ENCODE data around the gene EXOC4. TPM values are rescaled to one million over a fixed set of nuclear protein-coding genes. Genes with fewer than 3 reads are reported as not detected.

EXOC4 gene
- total RNA-seq, 1 donor from 2014 or later, result 51.6 TPM

DNA sequence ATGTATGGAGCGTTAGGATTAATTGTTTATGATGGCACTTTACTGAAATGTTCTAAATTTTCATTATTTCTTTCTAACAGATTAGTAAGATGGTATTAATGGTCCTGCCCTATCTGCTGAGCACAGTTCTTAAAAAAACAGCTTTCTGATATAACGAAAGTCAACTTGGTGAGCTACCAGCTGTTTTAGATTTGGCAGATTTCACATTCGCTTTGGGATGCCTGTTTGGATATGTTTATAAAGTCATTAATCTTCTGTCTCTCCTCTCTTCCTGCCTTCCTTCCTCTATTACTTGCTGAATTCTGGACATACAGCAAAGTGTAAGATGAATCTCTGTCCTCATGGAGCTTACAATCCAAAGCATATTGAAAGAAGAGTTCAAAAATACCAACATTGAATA is 477.5 kb downstream of the EXOC4 start:
- H3K27me3 ChIP-seq (ENCODE audit: control insufficient read depth, insufficient read depth, low read length), result no peaks in the 10 kb centered on the region
- H3K36me3 ChIP-seq (ENCODE audit: control insufficient read depth, insufficient read depth, low read length), result no peaks in the 10 kb centered on the region
- no peak for DNase-seq (ENCODE audit: low read depth)
- TF ChIP-seq, protein P1, sequence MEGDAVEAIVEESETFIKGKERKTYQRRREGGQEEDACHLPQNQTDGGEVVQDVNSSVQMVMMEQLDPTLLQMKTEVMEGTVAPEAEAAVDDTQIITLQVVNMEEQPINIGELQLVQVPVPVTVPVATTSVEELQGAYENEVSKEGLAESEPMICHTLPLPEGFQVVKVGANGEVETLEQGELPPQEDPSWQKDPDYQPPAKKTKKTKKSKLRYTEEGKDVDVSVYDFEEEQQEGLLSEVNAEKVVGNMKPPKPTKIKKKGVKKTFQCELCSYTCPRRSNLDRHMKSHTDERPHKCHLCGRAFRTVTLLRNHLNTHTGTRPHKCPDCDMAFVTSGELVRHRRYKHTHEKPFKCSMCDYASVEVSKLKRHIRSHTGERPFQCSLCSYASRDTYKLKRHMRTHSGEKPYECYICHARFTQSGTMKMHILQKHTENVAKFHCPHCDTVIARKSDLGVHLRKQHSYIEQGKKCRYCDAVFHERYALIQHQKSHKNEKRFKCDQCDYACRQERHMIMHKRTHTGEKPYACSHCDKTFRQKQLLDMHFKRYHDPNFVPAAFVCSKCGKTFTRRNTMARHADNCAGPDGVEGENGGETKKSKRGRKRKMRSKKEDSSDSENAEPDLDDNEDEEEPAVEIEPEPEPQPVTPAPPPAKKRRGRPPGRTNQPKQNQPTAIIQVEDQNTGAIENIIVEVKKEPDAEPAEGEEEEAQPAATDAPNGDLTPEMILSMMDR (IDR thresholded peaks at IDR 0.05; ENCODE audit: insufficient read depth, low read length, poor library complexity, severe bottlenecking), result no peak
- H3K4me3 ChIP-seq (ENCODE audit: low read depth, low read length), result no peak overlapping the region

DNA sequence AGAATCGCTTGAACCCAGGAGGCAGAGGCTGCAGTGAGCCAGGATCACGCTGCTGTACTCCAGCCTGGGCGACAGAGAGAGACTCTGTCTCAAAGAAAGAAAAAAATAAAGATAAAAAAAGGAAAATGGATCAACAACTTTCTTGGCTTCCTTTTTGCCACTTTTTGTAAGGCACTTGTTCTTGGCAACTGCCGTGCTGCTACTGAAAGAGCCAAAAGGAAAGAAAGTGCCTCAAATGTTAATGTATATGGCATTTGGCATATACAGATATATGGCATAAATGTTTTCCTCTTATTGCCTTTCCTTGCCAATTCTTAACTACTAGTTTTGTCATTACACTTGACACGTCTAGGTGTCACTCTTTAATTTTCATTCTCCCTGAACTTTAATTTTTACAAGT is 480.5 kb downstream of the EXOC4 start:
- Histone ChIP-seq H3K27me3 (ENCODE audit: control insufficient read depth, insufficient read depth, low read length) (no peaks in the 10 kb centered on the region), H3K4me3 (ENCODE audit: low read depth, low read length) (no peak overlapping the region), H3K36me3 (ENCODE audit: control insufficient read depth, insufficient read depth, low read length) (no peaks in the 10 kb centered on the region)
- no peak for DNase-seq (ENCODE audit: low read depth)
- TF ChIP-seq, protein P1 (IDR thresholded peaks at IDR 0.05; ENCODE audit: insufficient read depth, low read length, poor library complexity, severe bottlenecking), result no peak

DNA sequence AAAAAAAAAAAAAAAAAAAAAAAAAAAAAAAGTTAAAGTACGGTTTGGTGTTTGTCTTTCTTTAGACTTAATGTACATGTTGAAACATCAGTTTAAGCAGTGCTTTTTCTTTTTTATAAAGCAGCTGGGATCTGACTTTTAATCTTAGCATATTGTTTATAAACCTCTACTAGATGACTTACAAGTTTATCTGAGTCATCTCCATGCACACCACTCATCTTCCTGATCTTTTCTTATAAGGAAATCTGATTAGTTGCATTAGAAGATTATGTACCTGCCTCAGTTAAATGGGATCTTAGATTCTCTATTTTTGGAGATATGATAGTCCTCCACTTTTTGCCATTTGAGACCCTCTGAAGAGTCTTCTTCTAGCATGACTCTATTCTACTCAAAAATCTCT is 482.3 kb downstream of the EXOC4 start:
- Histone ChIP-seq H3K4me3 (ENCODE audit: low read depth, low read length) (no peak overlapping the region), H3K27me3 (ENCODE audit: control insufficient read depth, insufficient read depth, low read length) (no peaks in the 10 kb centered on the region), H3K36me3 (ENCODE audit: control insufficient read depth, insufficient read depth, low read length) (no peaks in the 10 kb centered on the region)
- TF ChIP-seq, protein P1 (IDR thresholded peaks at IDR 0.05; ENCODE audit: insufficient read depth, low read length, poor library complexity, severe bottlenecking), result no peak
- no peak for DNase-seq (ENCODE audit: low read depth)

DNA sequence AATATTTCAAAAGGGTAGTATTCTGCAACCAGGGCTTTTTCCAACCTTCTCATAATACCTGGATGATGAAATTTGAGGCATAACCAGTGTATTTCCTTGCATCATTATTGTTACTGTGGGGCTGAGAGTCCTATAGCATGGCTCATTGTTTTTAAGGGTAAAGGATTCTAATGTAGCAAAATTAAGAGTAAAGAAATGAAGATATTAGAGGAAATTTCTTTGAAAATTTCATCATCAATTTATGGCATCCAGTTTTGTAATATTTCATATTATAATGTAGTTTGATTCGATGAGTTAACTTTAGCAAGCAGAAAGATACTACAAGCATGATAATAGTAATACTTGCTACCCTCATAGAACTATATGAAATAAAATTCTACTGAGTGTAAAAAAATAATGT is 486.9 kb downstream of the EXOC4 start:
- Histone ChIP-seq H3K4me3 (ENCODE audit: low read depth, low read length) (no peak overlapping the region), H3K36me3 (ENCODE audit: control insufficient read depth, insufficient read depth, low read length) (no peaks in the 10 kb centered on the region), H3K27me3 (ENCODE audit: control insufficient read depth, insufficient read depth, low read length) (no peaks in the 10 kb centered on the region)
- TF ChIP-seq, protein P1 (IDR thresholded peaks at IDR 0.05; ENCODE audit: insufficient read depth, low read length, poor library complexity, severe bottlenecking), result no peak
- no peak for DNase-seq (ENCODE audit: low read depth)

DNA sequence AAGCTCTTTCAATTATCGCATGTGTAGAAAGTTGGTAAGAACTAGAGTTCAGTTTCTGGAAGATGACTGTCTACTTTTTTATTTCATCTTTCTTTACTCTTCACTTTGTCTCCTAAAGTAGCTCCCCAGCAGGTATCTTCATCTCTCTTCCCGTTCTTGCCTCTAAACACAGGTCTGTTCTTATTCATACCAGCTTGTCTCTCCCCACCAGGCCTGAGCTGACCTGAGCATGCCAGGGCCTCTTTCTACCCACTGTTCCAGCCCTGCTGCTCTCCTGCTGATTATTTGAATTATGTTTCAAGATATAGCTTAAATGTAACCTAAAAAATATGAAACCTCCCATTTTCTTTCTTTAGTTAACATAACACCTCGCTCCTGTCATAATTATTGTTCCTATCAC is 488.2 kb downstream of the EXOC4 start:
- H3K36me3 ChIP-seq (ENCODE audit: control insufficient read depth, insufficient read depth, low read length), result no peaks in the 10 kb centered on the region
- H3K4me3 ChIP-seq (ENCODE audit: low read depth, low read length), result no peak overlapping the region
- no peak for DNase-seq (ENCODE audit: low read depth)
- H3K27me3 ChIP-seq (ENCODE audit: control insufficient read depth, insufficient read depth, low read length), result no peaks in the 10 kb centered on the region
- TF ChIP-seq, protein P1 (IDR thresholded peaks at IDR 0.05; ENCODE audit: insufficient read depth, low read length, poor library complexity, severe bottlenecking), result no peak

DNA sequence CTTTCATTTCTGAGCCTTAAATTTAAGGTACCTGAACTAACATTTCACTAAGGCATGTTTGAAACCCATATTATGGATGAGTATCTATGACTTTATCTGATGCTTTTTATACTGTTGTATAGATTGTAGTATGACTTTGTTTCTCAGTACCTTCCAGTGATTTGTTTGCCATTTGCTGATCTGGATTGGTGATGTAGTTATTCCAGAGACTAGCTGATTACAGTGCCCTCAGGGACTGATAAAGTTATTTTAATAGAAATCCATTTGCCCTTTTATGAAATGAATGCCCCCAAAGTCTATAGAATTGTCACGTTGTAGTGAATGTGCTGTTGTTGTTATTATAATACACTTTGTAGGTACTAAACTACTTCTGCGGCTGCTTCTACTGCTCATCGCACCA is 488.8 kb downstream of the EXOC4 start:
- H3K27me3 ChIP-seq (ENCODE audit: control insufficient read depth, insufficient read depth, low read length), result no peaks in the 10 kb centered on the region
- TF ChIP-seq, protein P1 (IDR thresholded peaks at IDR 0.05; ENCODE audit: insufficient read depth, low read length, poor library complexity, severe bottlenecking), result no peak
- H3K4me3 ChIP-seq (ENCODE audit: low read depth, low read length), result no peak overlapping the region
- H3K36me3 ChIP-seq (ENCODE audit: control insufficient read depth, insufficient read depth, low read length), result no peaks in the 10 kb centered on the region
- DNase-seq (ENCODE audit: low read depth), result no peak
